Neural progenitor cell (in vitro differentiated cells): ENCODE results near the gene SUSD6.

Experiments
- EZH2 ChIP-seq: fragments of 200-600 bp; sonication (generic); IDR thresholded peaks from 2 replicates; pipeline ENCODE4 v1.6.1; 2017; ENCODE audit warnings: antibody characterized with exemption, mild to moderate bottlenecking, moderate library complexity
- EZH2phosphoT487 ChIP-seq: fragments of 200-600 bp; sonication (generic); IDR thresholded peaks from 2 replicates; pipeline ENCODE4 v1.6.1; 2017; ENCODE audit warnings: antibody characterized with exemption
- TF ChIP-seq, protein P1 (sequence below): fragments of 200-600 bp; sonication (generic); IDR thresholded peaks from 2 replicates; pipeline ENCODE4 v1.5.1; 2017; ENCODE audit warnings: antibody characterized with exemption, mild to moderate bottlenecking

DNA sequence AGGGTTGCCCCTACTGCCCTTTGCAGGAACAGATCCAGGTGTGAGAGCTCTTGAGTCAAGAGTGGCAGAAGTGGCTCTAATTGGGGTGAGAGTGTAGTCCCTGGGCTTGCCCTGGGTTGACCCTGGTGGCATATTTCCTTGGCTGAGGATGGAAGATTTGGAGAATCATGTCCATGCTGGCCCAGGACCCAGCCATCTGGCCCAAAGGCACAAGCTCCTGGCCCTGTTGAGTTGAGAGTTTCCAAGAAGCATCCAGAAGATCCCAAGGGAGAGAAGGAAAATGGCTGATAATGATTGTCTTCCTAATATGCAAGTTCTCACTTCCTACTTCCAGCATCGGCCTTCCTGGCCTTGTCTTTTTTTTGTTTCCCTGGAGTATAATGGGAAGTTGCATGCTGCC lies 100.1 kb downstream of the SUSD6 start:
- TF ChIP-seq, protein P1, sequence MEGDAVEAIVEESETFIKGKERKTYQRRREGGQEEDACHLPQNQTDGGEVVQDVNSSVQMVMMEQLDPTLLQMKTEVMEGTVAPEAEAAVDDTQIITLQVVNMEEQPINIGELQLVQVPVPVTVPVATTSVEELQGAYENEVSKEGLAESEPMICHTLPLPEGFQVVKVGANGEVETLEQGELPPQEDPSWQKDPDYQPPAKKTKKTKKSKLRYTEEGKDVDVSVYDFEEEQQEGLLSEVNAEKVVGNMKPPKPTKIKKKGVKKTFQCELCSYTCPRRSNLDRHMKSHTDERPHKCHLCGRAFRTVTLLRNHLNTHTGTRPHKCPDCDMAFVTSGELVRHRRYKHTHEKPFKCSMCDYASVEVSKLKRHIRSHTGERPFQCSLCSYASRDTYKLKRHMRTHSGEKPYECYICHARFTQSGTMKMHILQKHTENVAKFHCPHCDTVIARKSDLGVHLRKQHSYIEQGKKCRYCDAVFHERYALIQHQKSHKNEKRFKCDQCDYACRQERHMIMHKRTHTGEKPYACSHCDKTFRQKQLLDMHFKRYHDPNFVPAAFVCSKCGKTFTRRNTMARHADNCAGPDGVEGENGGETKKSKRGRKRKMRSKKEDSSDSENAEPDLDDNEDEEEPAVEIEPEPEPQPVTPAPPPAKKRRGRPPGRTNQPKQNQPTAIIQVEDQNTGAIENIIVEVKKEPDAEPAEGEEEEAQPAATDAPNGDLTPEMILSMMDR, result no peak
- TF ChIP-seq EZH2, result no peak
- TF ChIP-seq EZH2phosphoT487, result no peak
